Liver (tissue), 9 donors: ENCODE results near the gene SYNDIG1. TPM values are rescaled to one million over a fixed set of nuclear protein-coding genes. Genes with fewer than 3 reads are reported as not detected.

Experiments used
- DNase-seq: peaks from one replicate; pipeline ENCODE4 v3.0.0-alpha.2; 2017; ENCODE audit warnings: low spot score
- H3K27ac ChIP-seq, 2 donors: one replicate each; pipeline ENCODE4 v1.7.0; 2013; ENCODE audit warnings: inconsistent platforms in 2 of 2, low read length in 2 of 2, control low read depth in 1 of 2, low read depth in 1 of 2, mild to moderate bottlenecking in 1 of 2
- H3K27me3 ChIP-seq, 4 donors: one replicate each; pipeline versions ENCODE4 v1.6.1 to v1.7.0; 2013; ENCODE audit warnings: low read length in 3 of 4, inconsistent platforms in 1 of 4, mild to moderate bottlenecking in 1 of 4, moderate library complexity in 1 of 4; ENCODE audit not compliant: control insufficient read depth in 4 of 4, insufficient read depth in 4 of 4
- H3K36me3 ChIP-seq, 4 donors: one replicate each; pipeline versions ENCODE4 v1.6.1 to v1.7.0; 2013; ENCODE audit warnings: low read length in 3 of 4, mild to moderate bottlenecking in 3 of 4, low read depth in 1 of 4, moderate library complexity in 1 of 4; ENCODE audit not compliant: control insufficient read depth in 4 of 4, insufficient read depth in 3 of 4
- H3K4me1 ChIP-seq, 4 donors: one replicate each; pipeline versions ENCODE4 v1.6.1 to v1.7.0; 2013; ENCODE audit warnings: low read length in 3 of 4, mild to moderate bottlenecking in 3 of 4, moderate library complexity in 1 of 4; ENCODE audit not compliant: control insufficient read depth in 4 of 4, insufficient read depth in 4 of 4
- H3K4me3 ChIP-seq, 3 donors: one replicate each; pipeline versions ENCODE4 v1.6.1 to v1.7.0; 2013; ENCODE audit warnings: low read length in 3 of 3, control low read depth in 1 of 3, low read depth in 1 of 3, mild to moderate bottlenecking in 1 of 3
- H3K9ac ChIP-seq, 2 donors: one replicate each; pipeline ENCODE4 v1.7.0; 2013; ENCODE audit warnings: low read length in 2 of 2, mild to moderate bottlenecking in 2 of 2, moderate library complexity in 2 of 2, control low read depth in 1 of 2, low read depth in 1 of 2
- H3K9me3 ChIP-seq, 4 donors: one replicate each; pipeline versions ENCODE4 v1.6.1 to v1.7.0; 2013; ENCODE audit warnings: low read length in 3 of 4; ENCODE audit not compliant: control insufficient read depth in 4 of 4
- ATF3 ChIP-seq: IDR thresholded peaks from 2 replicates; pipeline ENCODE4 v1.6.1; 2016; ENCODE audit warnings: antibody characterized with exemption
- CTCF ChIP-seq: fragments of 150-350 bp; IDR thresholded peaks from 2 replicates; pipeline ENCODE4 v1.5.1; 2017; ENCODE audit warnings: improper control_type of control experiment, low read depth, low read length; ENCODE audit not compliant: missing input control
- EGR1 ChIP-seq, 2 donors: IDR thresholded peaks; 2 replicates each; pipeline ENCODE4 v1.6.1; 2016 to 2018; ENCODE audit warnings: antibody characterized with exemption in 2 of 2, low read depth in 2 of 2
- FOXA1 ChIP-seq: IDR thresholded peaks from 2 replicates; pipeline ENCODE4 v1.6.1; 2016; ENCODE audit warnings: antibody characterized with exemption
- GABPA ChIP-seq, 2 donors: IDR thresholded peaks in 1 of 2; conservative IDR thresholded peaks in 1 of 2; 2 replicates each; pipeline ENCODE4 v1.6.1; 2016; ENCODE audit warnings: antibody characterized with exemption in 2 of 2, mild to moderate bottlenecking in 1 of 2, moderate library complexity in 1 of 2
- HNF4A ChIP-seq, 2 donors: conservative IDR thresholded peaks; 2 replicates each; pipeline ENCODE4 v1.6.1; 2016; ENCODE audit warnings: antibody characterized with exemption in 2 of 2, mild to moderate bottlenecking in 2 of 2
- JUND ChIP-seq, 2 donors: IDR thresholded peaks; 2 replicates each; pipeline ENCODE4 v1.6.1; 2016; ENCODE audit warnings: antibody characterized with exemption in 2 of 2
- MAX ChIP-seq: IDR thresholded peaks from 2 replicates; pipeline ENCODE4 v1.6.1; 2016; ENCODE audit warnings: antibody characterized with exemption
- NR2F2 ChIP-seq: IDR thresholded peaks from 2 replicates; pipeline ENCODE4 v1.6.1; 2016; ENCODE audit warnings: antibody characterized with exemption
- RAD21 ChIP-seq, 2 donors: IDR thresholded peaks; 2 replicates each; pipeline ENCODE4 v1.6.1; 2016; ENCODE audit warnings: antibody characterized with exemption in 2 of 2, mild to moderate bottlenecking in 2 of 2
- REST ChIP-seq: IDR thresholded peaks from 2 replicates; pipeline ENCODE4 v1.6.1; 2016; ENCODE audit warnings: antibody characterized with exemption, mild to moderate bottlenecking
- RXRA ChIP-seq, 2 donors: IDR thresholded peaks; 2 replicates each; pipeline ENCODE4 v1.6.1; 2017 to 2018; ENCODE audit warnings: antibody characterized with exemption in 2 of 2, mild to moderate bottlenecking in 1 of 2
- TAF1 ChIP-seq: conservative IDR thresholded peaks from 2 replicates; pipeline ENCODE4 v1.6.1; 2016; ENCODE audit warnings: antibody characterized with exemption, mild to moderate bottlenecking
- YY1 ChIP-seq: IDR thresholded peaks from 2 replicates; pipeline ENCODE4 v1.6.1; 2016; ENCODE audit warnings: antibody characterized with exemption, mild to moderate bottlenecking
- ZBTB33 ChIP-seq: IDR thresholded peaks from 2 replicates; pipeline ENCODE4 v1.6.1; 2016; ENCODE audit warnings: antibody characterized with exemption
- WGBS: extraction: QIAGEN DNeasy Blood & Tissue Kit; methylation state at CpG from one replicate; pipeline ENCODE4 v1.1.7; 2013; 5-methylcytosine and 5-hydroxymethylcytosine counted together
- polyA plus RNA-seq, 2 donors: library from polyadenylated mRNA; stranded (reverse) in 1 of 2; unstranded in 1 of 2; fragments of 200-250 nt in 1 of 2; fragments of >200 nt in 1 of 2; fragmentation: Nextera tagmentation in 1 of 2; extraction: Ambion mirVana in 1 of 2; gene quantifications; one replicate each; pipeline versions ENCODE4 v1.2.1 to v1.2.3, GENCODE V29; 2013 to 2015
- total RNA-seq, 2 donors: library from RNA; depleted of rRNA; stranded (reverse); fragments of >200 nt; gene quantifications; one replicate each; pipeline ENCODE4 v1.2.3, GENCODE V29; 2014
- donor health status: healthy.
- donor health status: healthy.
- donor health status: healthy.
- donor health status: healthy.
- donor health status: healthy.

The SYNDIG1 gene
- total and polyA plus RNA-seq, 4 donors: 0.05 to 0.08 TPM; not detected in 2

- 74% methylated on average over 10 of the region's 10 CpGs for WGBS
- H3K27ac ChIP-seq: no peak overlapping the region
- TF ChIP-seq EGR1 (IDR thresholded peaks at IDR 0.05; ENCODE audit: low read depth in 2 of 2) (no peak), HNF4A (conservative IDR thresholded peaks at IDR 0.05) (no peak), ATF3 (no peak), YY1 (no peak), MAX (no peak), ZBTB33 (no peak), JUND (IDR thresholded peaks at IDR 0.05) (no peak)
These were observed 176.9 kb downstream of the SYNDIG1 start for GRCh38 chr20:24646321-24646720.

GRCh38 chr20:24647713-24648112 is 178.3 kb downstream of the SYNDIG1 start:
- WGBS: 55% methylated on average over 2 of the region's 2 CpGs
- no peaks in the 10 kb centered on the region for H3K4me1 ChIP-seq
- H3K36me3 ChIP-seq: no peaks in the 10 kb centered on the region
- TF ChIP-seq ZBTB33 (no peak), YY1 (no peak), RAD21 (IDR thresholded peaks at IDR 0.05) (no peak), REST (no peak), RXRA (IDR thresholded peaks at IDR 0.05) (no peak), GABPA (IDR thresholded peaks at IDR 0.05 in 1 of 2, conservative IDR thresholded peaks at IDR 0.05 in 1 of 2) (no peak), ATF3 (no peak), JUND (IDR thresholded peaks at IDR 0.05) (no peak), FOXA1 (no peak), TAF1 (no peak), CTCF (no peak), EGR1 (IDR thresholded peaks at IDR 0.05; ENCODE audit: low read depth in 2 of 2) (no peak), HNF4A (conservative IDR thresholded peaks at IDR 0.05) (no peak), NR2F2 (no peak)
- peaks cover 0 to 8% (median 0%) of the 10 kb centered on the region in 4 donors for H3K27me3 ChIP-seq
- no peak overlapping the region for H3K4me3 ChIP-seq
- no peak for DNase-seq
- H3K9ac ChIP-seq: no peak overlapping the region
- H3K27ac ChIP-seq: no peak overlapping the region
- H3K9me3 ChIP-seq: peaks cover 0 to 11% (median 4%) of the 10 kb centered on the region in 4 donors

More at GRCh38 chr20:24646321-24646720, 176.9 kb downstream of the SYNDIG1 start:
- DNase-seq: no peak
- Histone ChIP-seq H3K9ac (no peak overlapping the region), H3K9me3 (peaks cover 0 to 11% (median 5%) of the 10 kb centered on the region in 4 donors), H3K4me3 (no peak overlapping the region), H3K36me3 (no peaks in the 10 kb centered on the region), H3K4me1 (no peaks in the 10 kb centered on the region), H3K27me3 (peaks cover 0 to 8% (median 0%) of the 10 kb centered on the region in 4 donors)
